ENCODE measurements around the gene ZMYND8.

GRCh38 chr20:47396762-47397476, 40.4 kb upstream of the ZMYND8 start:
- TF ChIP-seq SIN3A (IDR thresholded peaks at IDR 0.05; ENCODE audit: borderline replicate concordance, insufficient read depth, low read depth, low read length) (no peak), REST (IDR thresholded peaks at IDR 0.05; ENCODE audit: insufficient read depth in 1 of 2, low read depth in 2 of 2, low read length in 1 of 2) (no peak), CTCF (IDR thresholded peaks at IDR 0.05) (no peak)

Data from Panc1 (cell line).